C4-2B (cell line): Measurements from ENCODE around the gene RBP3.

Source experiments
- ZFX ChIP-seq: fragments of 450-650 bp; IDR thresholded peaks from 2 replicates; pipeline ENCODE4 v1.6.1; 2017
- TF ChIP-seq, protein P1 (sequence below): fragments of 450-650 bp; conservative IDR thresholded peaks from 2 replicates; pipeline ENCODE4 v1.5.1; 2017; ENCODE audit warnings: mild to moderate bottlenecking

GRCh38 chr10:47319784-47320183 lies 28.4 kb upstream of the RBP3 start:
- TF ChIP-seq, protein P1, sequence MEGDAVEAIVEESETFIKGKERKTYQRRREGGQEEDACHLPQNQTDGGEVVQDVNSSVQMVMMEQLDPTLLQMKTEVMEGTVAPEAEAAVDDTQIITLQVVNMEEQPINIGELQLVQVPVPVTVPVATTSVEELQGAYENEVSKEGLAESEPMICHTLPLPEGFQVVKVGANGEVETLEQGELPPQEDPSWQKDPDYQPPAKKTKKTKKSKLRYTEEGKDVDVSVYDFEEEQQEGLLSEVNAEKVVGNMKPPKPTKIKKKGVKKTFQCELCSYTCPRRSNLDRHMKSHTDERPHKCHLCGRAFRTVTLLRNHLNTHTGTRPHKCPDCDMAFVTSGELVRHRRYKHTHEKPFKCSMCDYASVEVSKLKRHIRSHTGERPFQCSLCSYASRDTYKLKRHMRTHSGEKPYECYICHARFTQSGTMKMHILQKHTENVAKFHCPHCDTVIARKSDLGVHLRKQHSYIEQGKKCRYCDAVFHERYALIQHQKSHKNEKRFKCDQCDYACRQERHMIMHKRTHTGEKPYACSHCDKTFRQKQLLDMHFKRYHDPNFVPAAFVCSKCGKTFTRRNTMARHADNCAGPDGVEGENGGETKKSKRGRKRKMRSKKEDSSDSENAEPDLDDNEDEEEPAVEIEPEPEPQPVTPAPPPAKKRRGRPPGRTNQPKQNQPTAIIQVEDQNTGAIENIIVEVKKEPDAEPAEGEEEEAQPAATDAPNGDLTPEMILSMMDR = no peak
- TF ChIP-seq ZFX = no peak
